Measurements from ENCODE around the gene ARHGEF6. TPM values are rescaled to one million over a fixed set of nuclear protein-coding genes. Genes with fewer than 3 reads are reported as not detected.

Gene ARHGEF6
- total RNA-seq, 1 donor from 2014 or later = 0.31 TPM

- DNase-seq (ENCODE audit: low spot score, unreplicated experiment) = no peak
- Mint-ChIP-seq H3K36me3 (ENCODE audit: insufficient read depth) (no peaks in the 10 kb centered on the region), H3K4me3 (ENCODE audit: low read depth) (no peak overlapping the region), H3K4me1 (ENCODE audit: low read depth) (no peaks in the 10 kb centered on the region), H3K27ac (no peak overlapping the region), H3K27me3 (no peaks in the 10 kb centered on the region), H3K9me3 (ENCODE audit: low read depth) (peaks cover 7% of the 10 kb centered on the region)
- no peak for TF ChIP-seq CTCF (IDR thresholded peaks at IDR 0.05; ENCODE audit: unreplicated experiment)
These were observed 25.3 kb downstream of the ARHGEF6 start for GRCh38 chrX:136755411-136755810.

- Mint-ChIP-seq H3K4me1 (ENCODE audit: low read depth) (no peaks in the 10 kb centered on the region), H3K27me3 (no peaks in the 10 kb centered on the region), H3K9me3 (ENCODE audit: low read depth) (peaks cover 7% of the 10 kb centered on the region), H3K27ac (no peak overlapping the region), H3K4me3 (ENCODE audit: low read depth) (no peak overlapping the region), H3K36me3 (ENCODE audit: insufficient read depth) (no peaks in the 10 kb centered on the region)
- DNase-seq (ENCODE audit: low spot score, unreplicated experiment) = no peak
- TF ChIP-seq CTCF (IDR thresholded peaks at IDR 0.05; ENCODE audit: unreplicated experiment) = no peak
These were observed 26.1 kb downstream of the ARHGEF6 start for GRCh38 chrX:136754651-136755050.

GRCh38 chrX:136752796-136753195 lies 27.9 kb downstream of the ARHGEF6 start:
- Mint-ChIP-seq H3K9me3 (ENCODE audit: low read depth) (peaks cover 7% of the 10 kb centered on the region), H3K4me1 (ENCODE audit: low read depth) (no peaks in the 10 kb centered on the region), H3K27ac (no peak overlapping the region)

DNA sequence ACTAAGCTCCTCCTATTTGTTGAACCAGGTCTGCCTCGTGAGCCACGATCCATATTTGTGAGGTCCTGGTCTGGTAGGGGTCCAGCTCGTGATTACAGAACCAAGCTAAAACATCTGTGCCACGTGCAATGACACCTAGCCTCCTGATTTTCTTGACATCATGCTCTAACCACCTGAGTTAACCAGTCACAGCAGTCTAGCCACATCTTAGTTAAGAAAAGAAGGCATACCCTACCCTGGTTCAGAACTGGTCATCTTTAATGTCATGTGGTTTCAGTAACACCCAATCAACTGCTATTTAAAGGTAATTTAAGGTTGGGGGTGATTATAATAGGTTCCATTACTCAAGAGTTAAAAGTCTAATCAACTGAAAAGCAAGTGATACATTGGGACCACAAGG lies 28.4 kb downstream of the ARHGEF6 start:
- Mint-ChIP-seq H3K27ac (no peak overlapping the region), H3K4me3 (ENCODE audit: low read depth) (no peak overlapping the region), H3K36me3 (ENCODE audit: insufficient read depth) (no peaks in the 10 kb centered on the region), H3K9me3 (ENCODE audit: low read depth) (peaks cover 3% of the 10 kb centered on the region), H3K4me1 (ENCODE audit: low read depth) (no peaks in the 10 kb centered on the region), H3K27me3 (no peaks in the 10 kb centered on the region)
- DNase-seq (ENCODE audit: low spot score, unreplicated experiment) = no peak
- no peak for TF ChIP-seq CTCF (IDR thresholded peaks at IDR 0.05; ENCODE audit: unreplicated experiment)

More at GRCh38 chrX:136752796-136753195, 27.9 kb downstream of the ARHGEF6 start:
- DNase-seq (ENCODE audit: low spot score, unreplicated experiment) = no peak
- no peak for TF ChIP-seq CTCF (IDR thresholded peaks at IDR 0.05; ENCODE audit: unreplicated experiment)
- Mint-ChIP-seq H3K4me3 (ENCODE audit: low read depth) (no peak overlapping the region), H3K27me3 (no peaks in the 10 kb centered on the region), H3K36me3 (ENCODE audit: insufficient read depth) (no peaks in the 10 kb centered on the region)

DNA sequence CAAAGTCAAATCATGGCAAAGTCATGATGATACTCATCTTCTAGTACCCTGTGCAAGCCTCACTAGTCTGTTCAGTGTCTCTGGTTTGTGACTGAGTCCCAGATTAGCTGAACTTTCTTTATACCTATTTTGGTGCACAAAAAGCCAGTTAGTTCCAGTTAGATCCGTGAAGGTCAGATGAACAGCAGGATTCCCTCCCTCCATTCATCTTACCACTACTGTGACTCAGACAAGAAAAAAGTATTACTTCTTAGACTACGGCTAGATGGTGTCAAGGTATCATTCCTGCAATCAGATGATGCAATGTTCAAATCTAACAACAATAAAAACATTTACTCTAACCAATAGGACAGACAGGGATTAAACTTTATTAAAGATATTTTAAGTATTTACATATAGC lies 30.4 kb downstream of the ARHGEF6 start:
- Mint-ChIP-seq H3K4me1 (ENCODE audit: low read depth) (no peaks in the 10 kb centered on the region), H3K9me3 (ENCODE audit: low read depth) (peaks cover 4% of the 10 kb centered on the region), H3K4me3 (ENCODE audit: low read depth) (no peak overlapping the region), H3K27ac (no peak overlapping the region), H3K27me3 (no peaks in the 10 kb centered on the region), H3K36me3 (ENCODE audit: insufficient read depth) (no peaks in the 10 kb centered on the region)
- TF ChIP-seq CTCF (IDR thresholded peaks at IDR 0.05; ENCODE audit: unreplicated experiment) = no peak
- DNase-seq (ENCODE audit: low spot score, unreplicated experiment) = no peak
